PC-9 (cell line): Measurements from ENCODE around the gene USP53. TPM values are rescaled to one million over a fixed set of nuclear protein-coding genes. Genes with fewer than 3 reads are reported as not detected.

Source experiments
- BruUV-seq: library from RNA; stranded (reverse); fragments of 400-500 nt; replicated peaks from 2 replicates; lab custom pipeline; 2021; lab: Mats Ljungman, UMichigan
- CTCF ChIA-PET: fragments of 300-600 bp; sonication (Branson Sonifier 250); formaldehyde crosslinking; loops from one replicate; lab custom pipeline; 2022; ENCODE audit warnings: antibody characterized with exemption; lab: Charles Lee
- POLR2A ChIA-PET: fragments of 300-600 bp; sonication (Branson Sonifier 250); formaldehyde crosslinking; loops from one replicate; lab custom pipeline; 2022; ENCODE audit warnings: antibody characterized with exemption; ENCODE audit not compliant: unreplicated experiment; lab: Charles Lee
- DNase-seq, 2 experiments: peaks; one replicate each; pipeline versions ENCODE4 v3.0.0 to v3.0.0-alpha.2; 2015 to 2022; ENCODE audit warnings: mixed read lengths in 1 of 2
- H2AFZ ChIP-seq: fragments of 200-600 bp; sonication (generic); 2 replicates; pipeline ENCODE4 v1.8.1; 2017; ENCODE audit warnings: antibody characterized with exemption
- H3F3A ChIP-seq: fragments of 200-600 bp; sonication (generic); 2 replicates; pipeline ENCODE4 v1.8.1; 2017; ENCODE audit warnings: antibody characterized with exemption, mild to moderate bottlenecking, low read depth; ENCODE audit not compliant: insufficient read depth
- H3K27ac ChIP-seq: fragments of 200-600 bp; sonication (generic); 2 replicates; pipeline ENCODE4 v1.6.1; 2016; ENCODE audit warnings: mixed run types
- H3K27me3 ChIP-seq: fragments of 200-600 bp; sonication (generic); 2 replicates; pipeline ENCODE4 v1.6.1; 2016; ENCODE audit warnings: low read depth, mixed run types; ENCODE audit not compliant: insufficient read depth
- H3K36me3 ChIP-seq: fragments of 200-600 bp; sonication (generic); 2 replicates; pipeline ENCODE4 v1.6.1; 2016; ENCODE audit warnings: low read depth, mixed run types
- H3K4me1 ChIP-seq: fragments of 200-600 bp; sonication (generic); replicated peaks from 2 replicates; pipeline ENCODE4 v1.6.1; 2016; ENCODE audit warnings: mixed run types; ENCODE audit not compliant: insufficient read depth
- H3K4me2 ChIP-seq: fragments of 200-600 bp; sonication (generic); 2 replicates; pipeline ENCODE4 v1.6.1; 2017; ENCODE audit warnings: mixed run types
- H3K4me3 ChIP-seq: fragments of 200-600 bp; sonication (generic); 2 replicates; pipeline ENCODE4 v1.6.1; 2016; ENCODE audit warnings: mixed run types
- H3K79me2 ChIP-seq: fragments of 200-600 bp; sonication (generic); 2 replicates; pipeline ENCODE4 v1.6.1; 2017; ENCODE audit warnings: low read depth, mixed run types
- H3K9me2 ChIP-seq: fragments of 200-600 bp; sonication (generic); 2 replicates; pipeline ENCODE4 v1.8.1; 2017; ENCODE audit warnings: mild to moderate bottlenecking; ENCODE audit not compliant: insufficient read depth
- H3K9me3 ChIP-seq: fragments of 200-600 bp; sonication (generic); 2 replicates; pipeline ENCODE4 v1.8.1; 2016; ENCODE audit warnings: low read depth; ENCODE audit not compliant: insufficient read depth
- H4K20me1 ChIP-seq: fragments of 200-600 bp; sonication (generic); 2 replicates; pipeline ENCODE4 v1.8.1; 2017; ENCODE audit not compliant: insufficient read depth
- EZH2 ChIP-seq: fragments of 200-600 bp; sonication (generic); IDR thresholded peaks from 2 replicates; pipeline ENCODE4 v1.8.0; 2017; ENCODE audit warnings: antibody characterized with exemption, low read depth
- intact Hi-C: fragments of 100-400 bp; cut with micrococcal nuclease; formaldehyde crosslinking; loops from one replicate; pipeline ENCODE4 v1.10.0; 2022; ENCODE audit not compliant: unreplicated experiment
- total RNA-seq: library from RNA; stranded (reverse); gene quantifications from 2 replicates; pipeline ENCODE4 v1.2.3, GENCODE V29; 2021
- TF ChIP-seq, protein P1 (sequence below): fragments of 200-600 bp; sonication (generic); conservative IDR thresholded peaks from 2 replicates; pipeline ENCODE4 v1.6.1; 2017; ENCODE audit warnings: mixed run types, antibody characterized with exemption, mild to moderate bottlenecking, moderate library complexity

The USP53 gene
- total RNA-seq, 1 experiment from 2014 or later: 19.3 TPM

DNA sequence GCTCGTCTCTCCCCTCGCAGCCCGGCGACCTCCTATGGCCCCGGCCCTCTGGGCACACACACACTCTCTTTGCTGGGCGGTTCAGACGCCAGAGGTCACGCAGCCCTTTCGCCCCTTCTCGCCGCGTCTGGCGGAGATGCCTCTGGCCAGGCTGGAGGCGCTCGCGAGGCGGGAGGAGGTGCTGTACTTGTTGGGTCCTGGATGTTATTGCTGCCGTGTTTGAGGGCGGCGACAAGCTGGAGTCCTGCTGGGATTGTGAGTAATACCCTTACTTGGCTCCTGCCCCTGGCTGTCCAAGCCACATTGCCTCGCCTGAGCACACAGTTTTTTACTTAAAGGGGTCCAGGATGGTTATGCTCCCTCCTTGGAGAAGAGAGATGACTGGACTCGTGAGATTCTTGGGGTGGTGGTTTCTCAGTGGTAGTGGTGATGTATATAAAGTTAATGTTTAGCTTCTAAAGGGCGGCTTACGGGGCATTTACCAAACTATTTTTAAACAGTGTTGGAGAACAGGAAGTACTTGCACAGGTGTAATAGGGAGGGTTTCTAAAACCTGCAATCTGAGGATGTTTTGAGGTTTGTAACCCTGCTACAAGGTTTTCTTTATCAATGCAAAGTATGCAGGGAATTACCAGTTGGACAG is 572 bp downstream of the USP53 start:
- H3K27ac ChIP-seq: peak overlapping the region; percentile 86
- H3K4me1 ChIP-seq: peaks cover 40% of the 10 kb centered on the region
- peak overlapping the region; percentile 92 for H3K4me3 ChIP-seq
- peak; percentile 80 to 81 for DNase-seq
- peaks cover 52% of the 10 kb centered on the region for H3K79me2 ChIP-seq
- intact Hi-C loops: loop anchor here (1.0 kb wide), 2 partner anchors 110 to 171 kb away; no protein-coding TSS in a partner anchor
- H3F3A ChIP-seq: peaks cover 20% of the 10 kb centered on the region
- CTCF ChIA-PET: no interaction called here
- no peaks in the 10 kb centered on the region for H3K27me3 ChIP-seq
- no peaks in the 10 kb centered on the region for H3K9me2 ChIP-seq
- no peaks in the 10 kb centered on the region; the same call in 1 of the 2 replicates for H3K9me3 ChIP-seq
- TF ChIP-seq, protein P1, sequence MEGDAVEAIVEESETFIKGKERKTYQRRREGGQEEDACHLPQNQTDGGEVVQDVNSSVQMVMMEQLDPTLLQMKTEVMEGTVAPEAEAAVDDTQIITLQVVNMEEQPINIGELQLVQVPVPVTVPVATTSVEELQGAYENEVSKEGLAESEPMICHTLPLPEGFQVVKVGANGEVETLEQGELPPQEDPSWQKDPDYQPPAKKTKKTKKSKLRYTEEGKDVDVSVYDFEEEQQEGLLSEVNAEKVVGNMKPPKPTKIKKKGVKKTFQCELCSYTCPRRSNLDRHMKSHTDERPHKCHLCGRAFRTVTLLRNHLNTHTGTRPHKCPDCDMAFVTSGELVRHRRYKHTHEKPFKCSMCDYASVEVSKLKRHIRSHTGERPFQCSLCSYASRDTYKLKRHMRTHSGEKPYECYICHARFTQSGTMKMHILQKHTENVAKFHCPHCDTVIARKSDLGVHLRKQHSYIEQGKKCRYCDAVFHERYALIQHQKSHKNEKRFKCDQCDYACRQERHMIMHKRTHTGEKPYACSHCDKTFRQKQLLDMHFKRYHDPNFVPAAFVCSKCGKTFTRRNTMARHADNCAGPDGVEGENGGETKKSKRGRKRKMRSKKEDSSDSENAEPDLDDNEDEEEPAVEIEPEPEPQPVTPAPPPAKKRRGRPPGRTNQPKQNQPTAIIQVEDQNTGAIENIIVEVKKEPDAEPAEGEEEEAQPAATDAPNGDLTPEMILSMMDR: no peak; the same call in 1 of the 2 replicates
- TF ChIP-seq EZH2: no peak
- H3K4me2 ChIP-seq: peak overlapping the region; percentile 88
- H2AFZ ChIP-seq: peak overlapping the region; percentile 89
- BruUV-seq: TSS peak; percentile 65
- POLR2A ChIA-PET: interaction anchor here (1.0 to 1.3 kb wide), 2 partner anchors 110 to 187 kb away, joined by 12 to 17 read pairs; no protein-coding TSS in a partner anchor
- H3K36me3 ChIP-seq: no peaks in the 10 kb centered on the region
- H4K20me1 ChIP-seq: no peaks in the 10 kb centered on the region

DNA sequence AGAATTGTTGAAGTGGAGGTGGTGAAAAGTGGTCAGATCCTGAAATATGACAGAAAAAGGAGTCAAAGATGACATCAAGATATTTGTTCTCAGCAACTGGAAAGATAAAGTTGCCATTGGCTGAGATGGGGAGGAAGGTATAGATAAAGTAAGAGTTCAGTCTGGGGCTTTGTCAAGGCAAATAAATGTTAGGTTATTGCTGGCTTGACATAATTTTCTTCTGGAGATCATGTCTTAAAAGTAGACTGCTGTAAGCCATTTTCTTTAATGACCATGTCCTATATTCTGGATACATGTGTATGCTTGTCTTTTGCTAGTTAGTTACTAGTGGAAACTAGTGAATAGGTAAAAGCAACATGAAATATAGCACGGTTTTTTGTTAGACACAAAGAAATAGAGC is 5.6 kb downstream of the USP53 start:
- no TSS peak for BruUV-seq
- intact Hi-C loops: no loop called here
- Histone ChIP-seq H3K27ac (no peak overlapping the region), H3K4me1 (peaks cover 10% of the 10 kb centered on the region; the same call in 1 of the 2 replicates), H3K36me3 (no peaks in the 10 kb centered on the region), H3K79me2 (peaks cover 48% of the 10 kb centered on the region), H3K27me3 (no peaks in the 10 kb centered on the region), H3K9me3 (no peaks in the 10 kb centered on the region), H3K4me2 (no peak overlapping the region), H3K9me2 (no peaks in the 10 kb centered on the region), H4K20me1 (no peaks in the 10 kb centered on the region), H3F3A (peaks cover 5% of the 10 kb centered on the region; the same call in 1 of the 2 replicates), H2AFZ (no peak overlapping the region), H3K4me3 (no peak overlapping the region)
- CTCF ChIA-PET: no interaction called here
- POLR2A ChIA-PET: no interaction called here
- no peak for TF ChIP-seq EZH2
- TF ChIP-seq, protein P1: no peak
- DNase-seq: no peak

- BruUV-seq: no TSS peak
- H3F3A ChIP-seq: no peaks in the 10 kb centered on the region
- no peaks in the 10 kb centered on the region for H3K9me3 ChIP-seq
- H3K4me3 ChIP-seq: no peak overlapping the region
- no peak overlapping the region for H2AFZ ChIP-seq
- no peaks in the 10 kb centered on the region for H3K9me2 ChIP-seq
- H3K4me1 ChIP-seq: no peaks in the 10 kb centered on the region
- POLR2A ChIA-PET: no interaction called here
- intact Hi-C loops: no loop called here
- CTCF ChIA-PET: no interaction called here
- no peak overlapping the region for H3K27ac ChIP-seq
- peaks cover 19% of the 10 kb centered on the region; the same call in 1 of the 2 replicates for H3K79me2 ChIP-seq
- H3K27me3 ChIP-seq: no peaks in the 10 kb centered on the region
- no peaks in the 10 kb centered on the region for H4K20me1 ChIP-seq
- TF ChIP-seq, protein P1: no peak
- no peak for TF ChIP-seq EZH2
- H3K36me3 ChIP-seq: no peaks in the 10 kb centered on the region
- no peak overlapping the region for H3K4me2 ChIP-seq
- no peak for DNase-seq
These were observed 8.9 kb downstream of the USP53 start for GRCh38 chr4:119221412-119221811.
